Lung (tissue), 12 donors: Measurements from ENCODE around the gene DIP2B. TPM values are rescaled to one million over a fixed set of nuclear protein-coding genes. Genes with fewer than 3 reads are reported as not detected.
"Not testable (repeated sequence)": the region's sequence is repeated elsewhere in the genome, so short reads cannot be mapped to it uniquely, and the experiment has no call there.

Source experiments
- ATAC-seq: fragments of 200-7000 bp; cut with Tn5 transposase; one replicate; pipeline ENCODE4 v1.9.1; 2020; ENCODE audit warnings: moderate number of reproducible peaks; ENCODE audit not compliant: insufficient read depth, low FRiP score
- DNase-seq, 3 donors: peaks; one replicate each; pipeline ENCODE4 v3.0.0-alpha.2; 2013 to 2017
- H3K27ac ChIP-seq, 2 donors: one replicate each; pipeline ENCODE4 v1.5.1; 2013; ENCODE audit warnings: mild to moderate bottlenecking in 2 of 2, moderate library complexity in 2 of 2, control low read depth in 1 of 2, inconsistent platforms in 1 of 2, low read depth in 1 of 2, low read length in 1 of 2
- H3K27me3 ChIP-seq, 3 donors: one replicate each; pipeline ENCODE4 v1.5.1; 2013; ENCODE audit warnings: low read length in 2 of 3; ENCODE audit not compliant: control insufficient read depth in 3 of 3, insufficient read depth in 3 of 3
- H3K36me3 ChIP-seq, 4 donors: one replicate each; pipeline ENCODE4 v1.5.1; 2013; ENCODE audit warnings: low read length in 4 of 4, mild to moderate bottlenecking in 1 of 4, moderate library complexity in 1 of 4; ENCODE audit not compliant: control insufficient read depth in 4 of 4, insufficient read depth in 4 of 4
- H3K4me1 ChIP-seq, 5 donors: one replicate each; pipeline ENCODE4 v1.5.1; 2013; ENCODE audit warnings: low read length in 5 of 5, mild to moderate bottlenecking in 2 of 5, moderate library complexity in 1 of 5; ENCODE audit not compliant: control insufficient read depth in 5 of 5, insufficient read depth in 5 of 5
- H3K4me3 ChIP-seq: one replicate; pipeline ENCODE4 v1.5.1; 2013; ENCODE audit warnings: mild to moderate bottlenecking, control low read depth, moderate library complexity
- H3K9ac ChIP-seq, 2 donors: one replicate each; pipeline ENCODE4 v1.5.1; 2013; ENCODE audit warnings: low read length in 2 of 2, control low read depth in 1 of 2; ENCODE audit not compliant: insufficient read depth in 1 of 2
- H3K9me3 ChIP-seq, 4 donors: one replicate each; pipeline ENCODE4 v1.5.1; 2013; ENCODE audit warnings: low read length in 3 of 4, mild to moderate bottlenecking in 1 of 4, moderate library complexity in 1 of 4; ENCODE audit not compliant: control insufficient read depth in 4 of 4, insufficient read depth in 3 of 4
- CTCF ChIP-seq: IDR thresholded peaks from 2 replicates; pipeline ENCODE4 v1.5.1; 2012; ENCODE audit warnings: mild to moderate bottlenecking; ENCODE audit errors: control extremely low read depth, extremely low read depth
- WGBS, 2 donors: extraction: QIAGEN DNeasy Blood & Tissue Kit; methylation state at CpG; one replicate each; pipeline ENCODE4 v1.1.7; 2013; 5-methylcytosine and 5-hydroxymethylcytosine counted together
- polyA plus RNA-seq, 2 donors: library from polyadenylated mRNA; stranded (reverse); fragments of 200-250 nt; gene quantifications; one replicate each; pipeline ENCODE4 v1.2.1, GENCODE V29; 2013
- total RNA-seq, 2 donors: library from RNA; depleted of rRNA in 1 of 2; stranded (reverse); fragments of >200 nt in 1 of 2; gene quantifications; one replicate each; pipeline ENCODE4 v1.2.1, GENCODE V29; 2014 to 2021
- donor health status: control.
- donor health status: control.
- donor health status: Bipolar disorder and iron deficiency.
- donor health status: healthy.
- donor health status: DM: yes; HTN: yes; CAD: no.

Gene DIP2B
- total and polyA plus RNA-seq, 4 donors = 4.2 to 55.8 (median 18.6) TPM

- H3K27ac ChIP-seq = no peak overlapping the region
- no peak for TF ChIP-seq CTCF
- no peak for DNase-seq
- H3K27me3 ChIP-seq = no peaks in the 10 kb centered on the region
- H3K4me1 ChIP-seq = peaks cover 0 to 18% (median 2%) of the 10 kb centered on the region in 5 donors
- no peak overlapping the region for H3K9ac ChIP-seq
- H3K36me3 ChIP-seq = peaks cover 0 to 3% (median 0%) of the 10 kb centered on the region in 4 donors
- no peak for ATAC-seq
- no peaks in the 10 kb centered on the region for H3K9me3 ChIP-seq
- no peak overlapping the region for H3K4me3 ChIP-seq
Observed at GRCh38 chr12:50541139-50541538, 36.4 kb downstream of the DIP2B start.

- no peak for TF ChIP-seq CTCF
- no peaks in the 10 kb centered on the region for H3K9me3 ChIP-seq
- H3K4me1 ChIP-seq = peaks cover 0 to 19% (median 2%) of the 10 kb centered on the region in 5 donors
- DNase-seq = no peak
- no peak overlapping the region for H3K4me3 ChIP-seq
- no peak overlapping the region for H3K9ac ChIP-seq
- H3K27ac ChIP-seq = no peak overlapping the region
- WGBS, 2 donors = 57 to 71% methylated on average over 1 of the region's 1 CpG
- no peaks in the 10 kb centered on the region for H3K36me3 ChIP-seq
- no peaks in the 10 kb centered on the region for H3K27me3 ChIP-seq
- ATAC-seq = no peak
Observed at GRCh38 chr12:50542448-50542847, 37.7 kb downstream of the DIP2B start.

GRCh38 chr12:50543188-50543587, 38.4 kb downstream of the DIP2B start:
- 77 to 78% methylated on average over 11 of the region's 11 CpGs for WGBS, 2 donors
- peaks cover 0 to 12% (median 2%) of the 10 kb centered on the region in 5 donors for H3K4me1 ChIP-seq
- H3K4me3 ChIP-seq, H3K9me3 ChIP-seq, H3K36me3 ChIP-seq, H3K27ac ChIP-seq, H3K9ac ChIP-seq, ATAC-seq, DNase-seq, H3K27me3 ChIP-seq: not testable (repeated sequence)

- H3K9ac ChIP-seq = no peak overlapping the region
- H3K27ac ChIP-seq = no peak overlapping the region
- ATAC-seq = no peak
Observed at GRCh38 chr12:50545213-50545612, 40.4 kb downstream of the DIP2B start.

More at GRCh38 chr12:50545213-50545612, 40.4 kb downstream of the DIP2B start:
- no peak for TF ChIP-seq CTCF
- H3K4me3 ChIP-seq = no peak overlapping the region
- WGBS, 2 donors = 88 to 91% methylated on average over 5 of the region's 5 CpGs
- no peaks in the 10 kb centered on the region for H3K27me3 ChIP-seq
- no peaks in the 10 kb centered on the region for H3K9me3 ChIP-seq
- H3K4me1 ChIP-seq = peaks cover 0 to 12% (median 0%) of the 10 kb centered on the region in 5 donors
- DNase-seq = no peak
- no peaks in the 10 kb centered on the region for H3K36me3 ChIP-seq
